K562 (cell line): Measurements from ENCODE around the gene GRM2. TPM values are rescaled to one million over a fixed set of nuclear protein-coding genes. Genes with fewer than 3 reads are reported as not detected.

Experiments used
- ATAC-seq: fragments of 200-7000 bp; cut with Tn5 transposase; 3 replicates; pipeline ENCODE4 v1.9.1; 2020; ENCODE audit warnings: moderate library complexity
- BruUV-seq: library from RNA; stranded (reverse); fragments of 400-500 nt; replicated peaks from 2 replicates; lab custom pipeline; 2021; lab: Mats Ljungman, UMichigan
- CTCF ChIA-PET: fragments of 300-600 bp; formaldehyde crosslinking; extraction: SDS; loops from one replicate; lab custom pipeline; 2021; ENCODE audit warnings: low intra/inter-chr PET ratio; lab: Yijun Ruan, JAX
- POLR2A ChIA-PET: fragments of 300-600, 350-650 bp; sonication (Branson Sonifier 250); formaldehyde crosslinking; extraction: SDS; loops from one replicate; lab custom pipeline; 2021; ENCODE audit warnings: antibody characterized with exemption, inconsistent platforms; lab: Yijun Ruan, JAX
- DNase-seq, 4 experiments: peaks; one replicate each; pipeline versions ENCODE4 v3.0.0 to v3.0.0-alpha.2; 2011 to 2018; ENCODE audit warnings: low spot score in 3 of 4, mixed read lengths in 3 of 4; ENCODE audit errors: extremely low read depth in 1 of 4
- FAIRE-seq: peaks from 2 replicates; lab custom pipeline; 2011; peaks lifted over from hg19 to GRCh38; lab: Jason Lieb, UNC
- H2AFZ ChIP-seq: 2 replicates; pipeline ENCODE4 v1.6.0; 2011; ENCODE audit warnings: low read depth, low read length, control low read depth, inconsistent platforms
- H3K27ac ChIP-seq: fragments of 200-600 bp; 3 replicates; pipeline ENCODE4 v1.8.0; 2011; ENCODE audit warnings: low read depth, mild to moderate bottlenecking, control low read depth, inconsistent platforms, low read length, moderate library complexity, mixed read lengths; ENCODE audit errors: extremely low read depth
- H3K27me3 ChIP-seq, 2 experiments: fragments of 300-600 bp in 1 of 2; 2 replicates in 1 of 2; 3 replicates in 1 of 2; pipeline versions ENCODE4 v1.6.0 to v1.8.0; 2011; ENCODE audit warnings: inconsistent platforms in 2 of 2, low read length in 2 of 2, mild to moderate bottlenecking in 1 of 2, mixed read lengths in 1 of 2, moderate library complexity in 1 of 2; ENCODE audit not compliant: control insufficient read depth in 2 of 2, insufficient read depth in 2 of 2
- H3K36me3 ChIP-seq: fragments of 300-600 bp; 3 replicates; pipeline ENCODE4 v1.8.0; 2011; ENCODE audit warnings: mild to moderate bottlenecking, low read length, inconsistent platforms; ENCODE audit not compliant: control insufficient read depth, insufficient read depth
- H3K4me1 ChIP-seq, 2 experiments: fragments of 200-600 bp in 1 of 2; replicated peaks in 1 of 2; 2 replicates in 1 of 2; 3 replicates in 1 of 2; pipeline versions ENCODE4 v1.5.1 to v1.8.0; 2011; ENCODE audit warnings: inconsistent platforms in 2 of 2, low read length in 2 of 2, mild to moderate bottlenecking in 1 of 2, mixed read lengths in 1 of 2, moderate library complexity in 1 of 2; ENCODE audit not compliant: control insufficient read depth in 2 of 2, insufficient read depth in 2 of 2
- H3K4me2 ChIP-seq: 2 replicates; pipeline ENCODE4 v1.6.1; 2011; ENCODE audit warnings: low read length, control low read depth, inconsistent platforms, mixed read lengths; ENCODE audit not compliant: insufficient read depth
- H3K4me3 ChIP-seq: fragments of 200-600 bp; sonication (generic), shearing (Covaris generic); 2 replicates; pipeline ENCODE4 v1.5.1; 2016; ENCODE audit warnings: control low read depth, inconsistent platforms
- H3K79me2 ChIP-seq: fragments of 200-600 bp; 3 replicates; pipeline ENCODE4 v1.8.0; 2011; ENCODE audit warnings: low read length, inconsistent platforms; ENCODE audit not compliant: control insufficient read depth, insufficient read depth
- H3K9ac ChIP-seq, 2 experiments: 2 replicates each; pipeline versions ENCODE4 v1.6.0 to v1.6.1; 2011; ENCODE audit warnings: low read depth in 2 of 2, low read length in 2 of 2, control low read depth in 1 of 2, inconsistent platforms in 1 of 2, mild to moderate bottlenecking in 1 of 2, mixed read lengths in 1 of 2; ENCODE audit not compliant: insufficient read depth in 1 of 2
- H3K9me1 ChIP-seq: one replicate; pipeline ENCODE4 v1.6.0; 2011; ENCODE audit warnings: inconsistent platforms, mild to moderate bottlenecking, low read length, moderate library complexity; ENCODE audit not compliant: control insufficient read depth, insufficient read depth
- H3K9me3 ChIP-seq: replicated peaks from 2 replicates; pipeline ENCODE4 v1.5.1; 2011; ENCODE audit warnings: low read depth, low read length, inconsistent platforms; ENCODE audit not compliant: control insufficient read depth, insufficient read depth
- H4K20me1 ChIP-seq: replicated peaks from 2 replicates; pipeline ENCODE4 v1.6.1; 2011; ENCODE audit warnings: low read length, inconsistent platforms, mixed read lengths; ENCODE audit not compliant: control insufficient read depth, insufficient read depth
- CREB1 ChIP-seq, 2 experiments: sonication (generic) in 1 of 2; formaldehyde crosslinking in 1 of 2; IDR thresholded peaks; 2 replicates each; pipeline versions ENCODE4 v1.6.1 to v1.8.0; 2012 to 2022; ENCODE audit warnings: inconsistent platforms in 1 of 2, mild to moderate bottlenecking in 1 of 2, missing genetic modification reagents in 1 of 2, moderate library complexity in 1 of 2
- ELF2 ChIP-seq: fragments of 250-450 bp; sonication (Bioruptor Pico); IDR thresholded peaks from 2 replicates; pipeline ENCODE4 v1.5.0; 2021; ENCODE audit warnings: mild to moderate bottlenecking
- HDAC6 ChIP-seq: IDR thresholded peaks from 2 replicates; pipeline ENCODE4 v1.6.1; 2012; ENCODE audit warnings: low read depth, mild to moderate bottlenecking, control low read depth, inconsistent platforms, low read length, moderate library complexity
- HDAC8 ChIP-seq: fragments of 450-650 bp; IDR thresholded peaks from 2 replicates; pipeline ENCODE4 v1.6.1; 2016; ENCODE audit warnings: mild to moderate bottlenecking, missing genetic modification characterization, moderate library complexity, missing compliant biosample characterization
- MEF2A ChIP-seq: IDR thresholded peaks from 2 replicates; pipeline ENCODE4 v1.6.1; 2011; ENCODE audit warnings: low read depth, mild to moderate bottlenecking, low read length, moderate library complexity; ENCODE audit not compliant: control insufficient read depth
- NCOR1 ChIP-seq: fragments of 450-650 bp; IDR thresholded peaks from 2 replicates; pipeline ENCODE4 v1.6.1; 2016; ENCODE audit warnings: mild to moderate bottlenecking, moderate library complexity
- RBM34 ChIP-seq: fragments of 200-400 bp; formaldehyde crosslinking; IDR thresholded peaks from 2 replicates; pipeline ENCODE4 v1.6.1; 2018; ENCODE audit warnings: low read length, borderline replicate concordance; ENCODE audit not compliant: insufficient read depth
- RNF2 ChIP-seq: sonication (generic); IDR thresholded peaks from 2 replicates; pipeline ENCODE4 v1.6.1; 2016
- XRCC4 ChIP-seq: IDR thresholded peaks from one replicate; pipeline ENCODE4 v1.6.1; 2011; ENCODE audit not compliant: insufficient read depth, insufficient read length; ENCODE audit errors: extremely low read depth
- ZNF282 ChIP-seq: sonication (generic); formaldehyde crosslinking; IDR thresholded peaks from 2 replicates; pipeline ENCODE4 v1.8.1; 2023; ENCODE audit warnings: missing genetic modification reagents
- ZNF311 ChIP-seq: fragments of 250-450 bp; sonication (Bioruptor Pico); IDR thresholded peaks from 2 replicates; pipeline ENCODE4 v1.4.0; 2020; ENCODE audit warnings: mild to moderate bottlenecking, moderate library complexity
- WGBS: fragments of 100-300 bp; shearing (Covaris generic); methylation state at CpG from one replicate; pipeline ENCODE4 v1.1.6; 2016; ENCODE audit warnings: low coverage, mixed read lengths; ENCODE audit not compliant: insufficient coverage; ENCODE audit errors: missing lambda C conversion rate; 5-methylcytosine and 5-hydroxymethylcytosine counted together
- in situ Hi-C: fragments of 300-500 bp; cut with MboI; formaldehyde crosslinking; loops from 4 replicates; pipeline ENCODE4 v1.15.0; 2018; ENCODE audit warnings: inconsistent platforms, mixed read lengths
- intact Hi-C: fragments of 100-400 bp; cut with micrococcal nuclease; formaldehyde crosslinking; loops from 2 replicates; pipeline ENCODE4 v1.14.2; 2022
- polyA plus RNA-seq, 8 experiments: library from polyadenylated mRNA; depleted of rRNA in 4 of 8; stranded (reverse) in 5 of 8; unstranded in 3 of 8; fragments of >200 nt; fragmentation: Nextera tagmentation in 2 of 8; fragmentation: Illumina TruSeq in 1 of 8; extraction: Ambion mirVana in 2 of 8; extraction: Trizol in 1 of 8; gene quantifications; 2 replicates each; pipeline versions ENCODE4 v1.2.1 to v1.2.3, GENCODE V29; 2011 to 2014; ENCODE audit warnings: inconsistent platforms in 1 of 8, missing spikeins in 1 of 8
- total RNA-seq, 7 experiments: library from RNA; depleted of rRNA in 6 of 7; stranded (reverse); fragments of >200 nt in 6 of 7; fragmentation: Illumina TruSeq in 2 of 7; extraction: Trizol in 2 of 7; gene quantifications; 2 replicates each; pipeline versions ENCODE4 v1.2.1 to v1.2.3, GENCODE V29; 2011 to 2021; ENCODE audit warnings: low replicate concordance in 1 of 7
- TF ChIP-seq, protein P1 (sequence below), 2 experiments: fragments of 450-650 bp in 1 of 2; IDR thresholded peaks; 2 replicates each; pipeline ENCODE4 v1.6.1; 2011 to 2017; ENCODE audit warnings: low read depth in 2 of 2, antibody characterized with exemption in 1 of 2, borderline replicate concordance in 1 of 2, low read length in 1 of 2, mild to moderate bottlenecking in 1 of 2, mixed read lengths in 1 of 2; ENCODE audit not compliant: control insufficient read depth in 1 of 2

GRM2 gene
- total and polyA plus RNA-seq, 9 of the 15 experiments (the other 6 are each of a cell fraction or from before 2014, with no cell fraction given): not detected

DNA sequence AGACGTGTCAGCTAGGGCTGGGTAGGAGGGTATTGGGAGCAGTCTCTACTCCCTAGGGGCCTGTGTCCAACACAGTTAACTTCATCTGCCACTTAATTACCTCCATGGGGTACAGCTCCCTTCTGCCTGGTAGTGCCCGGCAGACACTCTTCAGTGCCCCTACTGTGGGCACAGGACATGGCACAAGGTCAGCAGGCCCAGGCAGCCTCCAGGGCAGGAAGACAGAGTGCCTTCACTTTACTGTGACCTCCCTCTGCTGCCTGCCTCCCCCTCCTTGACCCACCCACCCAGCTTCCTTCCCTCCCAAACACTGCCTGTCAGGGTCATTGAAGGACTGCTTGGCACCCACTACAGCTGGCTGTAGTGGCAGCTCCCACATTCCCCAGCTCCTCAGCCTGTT, 6.5 kb upstream of the GRM2 start:
- no peaks in the 10 kb centered on the region for H3K9me1 ChIP-seq
- no peaks in the 10 kb centered on the region for H3K4me1 ChIP-seq
- ChIA-PET POLR2A (interaction anchor here (0.9 kb wide), 1 partner anchor 16 kb away, joined by 4 read pairs; no protein-coding TSS in a partner anchor), CTCF (no interaction called here)
- no peak overlapping the region for H3K4me2 ChIP-seq
- TF ChIP-seq HDAC6: no peak
- no peak for TF ChIP-seq RBM34
- TF ChIP-seq CREB1 (IDR thresholded peaks at IDR 0.05): no peak
- no peak for TF ChIP-seq CREB1 (CRISPR knock-in tag; IDR thresholded peaks at IDR 0.05)
- no peak for TF ChIP-seq RNF2
- no peak for TF ChIP-seq HDAC8 (tag)
- TF ChIP-seq, protein P1, sequence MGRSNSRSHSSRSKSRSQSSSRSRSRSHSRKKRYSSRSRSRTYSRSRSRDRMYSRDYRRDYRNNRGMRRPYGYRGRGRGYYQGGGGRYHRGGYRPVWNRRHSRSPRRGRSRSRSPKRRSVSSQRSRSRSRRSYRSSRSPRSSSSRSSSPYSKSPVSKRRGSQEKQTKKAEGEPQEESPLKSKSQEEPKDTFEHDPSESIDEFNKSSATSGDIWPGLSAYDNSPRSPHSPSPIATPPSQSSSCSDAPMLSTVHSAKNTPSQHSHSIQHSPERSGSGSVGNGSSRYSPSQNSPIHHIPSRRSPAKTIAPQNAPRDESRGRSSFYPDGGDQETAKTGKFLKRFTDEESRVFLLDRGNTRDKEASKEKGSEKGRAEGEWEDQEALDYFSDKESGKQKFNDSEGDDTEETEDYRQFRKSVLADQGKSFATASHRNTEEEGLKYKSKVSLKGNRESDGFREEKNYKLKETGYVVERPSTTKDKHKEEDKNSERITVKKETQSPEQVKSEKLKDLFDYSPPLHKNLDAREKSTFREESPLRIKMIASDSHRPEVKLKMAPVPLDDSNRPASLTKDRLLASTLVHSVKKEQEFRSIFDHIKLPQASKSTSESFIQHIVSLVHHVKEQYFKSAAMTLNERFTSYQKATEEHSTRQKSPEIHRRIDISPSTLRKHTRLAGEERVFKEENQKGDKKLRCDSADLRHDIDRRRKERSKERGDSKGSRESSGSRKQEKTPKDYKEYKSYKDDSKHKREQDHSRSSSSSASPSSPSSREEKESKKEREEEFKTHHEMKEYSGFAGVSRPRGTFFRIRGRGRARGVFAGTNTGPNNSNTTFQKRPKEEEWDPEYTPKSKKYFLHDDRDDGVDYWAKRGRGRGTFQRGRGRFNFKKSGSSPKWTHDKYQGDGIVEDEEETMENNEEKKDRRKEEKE (IDR thresholded peaks at IDR 0.05; ENCODE audit: borderline replicate concordance in 1 of 2, control insufficient read depth in 1 of 2, low read depth in 2 of 2, low read length in 1 of 2): no peak
- TF ChIP-seq ZNF282: no peak
- TF ChIP-seq MEF2A: no peak
- no peak for TF ChIP-seq XRCC4
- no peak for TF ChIP-seq ELF2 (CRISPR knock-in tag)
- TF ChIP-seq ZNF311 (CRISPR knock-in tag): no peak
- TF ChIP-seq NCOR1: no peak
- ATAC-seq (no peak), FAIRE-seq (no peak), DNase-seq (no peak)
- H3K79me2 ChIP-seq: no peaks in the 10 kb centered on the region
- 100% methylated on average over 2 of the region's 2 CpGs for WGBS
- H3K27me3 ChIP-seq: no peaks in the 10 kb centered on the region
- H3K36me3 ChIP-seq: peaks cover 19% of the 10 kb centered on the region; the same call in 2 of the 3 replicates
- H3K9ac ChIP-seq: no peak overlapping the region
- BruUV-seq: no TSS peak
- no peak overlapping the region for H3K4me3 ChIP-seq
- peaks cover 1% of the 10 kb centered on the region for H4K20me1 ChIP-seq
- no peak overlapping the region for H3K27ac ChIP-seq
- in situ Hi-C loops: no loop called here
- H2AFZ ChIP-seq: no peak overlapping the region
- intact Hi-C loops: no loop called here
- no peaks in the 10 kb centered on the region for H3K9me3 ChIP-seq
